ENCODE data around the gene CTNND2.

Gene CTNND2

DNA sequence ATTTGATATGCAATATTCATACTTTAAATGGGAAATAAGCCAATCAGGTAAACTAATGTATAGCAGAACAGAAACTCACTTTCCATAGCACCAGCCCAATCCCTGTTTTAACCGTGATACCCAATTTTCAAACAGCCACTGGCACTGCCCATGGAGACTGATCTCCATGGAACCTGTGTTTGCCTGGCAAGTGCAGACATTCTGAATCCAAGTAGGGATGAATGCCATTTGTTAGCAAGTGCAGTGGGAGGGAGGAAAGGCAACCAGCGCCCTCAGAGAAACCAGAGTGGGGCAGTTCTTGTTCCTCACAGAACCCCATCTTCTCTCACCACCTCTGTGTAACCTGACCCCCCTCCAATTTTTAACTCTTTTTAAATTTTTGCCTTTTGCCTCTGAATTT, 229.1 kb downstream of the CTNND2 start:
- DNase-seq (ENCODE audit: low read depth) = no peak
- H3K4me3 ChIP-seq (ENCODE audit: low read depth, low read length) = no peak overlapping the region
- TF ChIP-seq, protein P1, sequence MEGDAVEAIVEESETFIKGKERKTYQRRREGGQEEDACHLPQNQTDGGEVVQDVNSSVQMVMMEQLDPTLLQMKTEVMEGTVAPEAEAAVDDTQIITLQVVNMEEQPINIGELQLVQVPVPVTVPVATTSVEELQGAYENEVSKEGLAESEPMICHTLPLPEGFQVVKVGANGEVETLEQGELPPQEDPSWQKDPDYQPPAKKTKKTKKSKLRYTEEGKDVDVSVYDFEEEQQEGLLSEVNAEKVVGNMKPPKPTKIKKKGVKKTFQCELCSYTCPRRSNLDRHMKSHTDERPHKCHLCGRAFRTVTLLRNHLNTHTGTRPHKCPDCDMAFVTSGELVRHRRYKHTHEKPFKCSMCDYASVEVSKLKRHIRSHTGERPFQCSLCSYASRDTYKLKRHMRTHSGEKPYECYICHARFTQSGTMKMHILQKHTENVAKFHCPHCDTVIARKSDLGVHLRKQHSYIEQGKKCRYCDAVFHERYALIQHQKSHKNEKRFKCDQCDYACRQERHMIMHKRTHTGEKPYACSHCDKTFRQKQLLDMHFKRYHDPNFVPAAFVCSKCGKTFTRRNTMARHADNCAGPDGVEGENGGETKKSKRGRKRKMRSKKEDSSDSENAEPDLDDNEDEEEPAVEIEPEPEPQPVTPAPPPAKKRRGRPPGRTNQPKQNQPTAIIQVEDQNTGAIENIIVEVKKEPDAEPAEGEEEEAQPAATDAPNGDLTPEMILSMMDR (conservative IDR thresholded peaks at IDR 0.05; ENCODE audit: low read depth, low read length) = no peak

DNA sequence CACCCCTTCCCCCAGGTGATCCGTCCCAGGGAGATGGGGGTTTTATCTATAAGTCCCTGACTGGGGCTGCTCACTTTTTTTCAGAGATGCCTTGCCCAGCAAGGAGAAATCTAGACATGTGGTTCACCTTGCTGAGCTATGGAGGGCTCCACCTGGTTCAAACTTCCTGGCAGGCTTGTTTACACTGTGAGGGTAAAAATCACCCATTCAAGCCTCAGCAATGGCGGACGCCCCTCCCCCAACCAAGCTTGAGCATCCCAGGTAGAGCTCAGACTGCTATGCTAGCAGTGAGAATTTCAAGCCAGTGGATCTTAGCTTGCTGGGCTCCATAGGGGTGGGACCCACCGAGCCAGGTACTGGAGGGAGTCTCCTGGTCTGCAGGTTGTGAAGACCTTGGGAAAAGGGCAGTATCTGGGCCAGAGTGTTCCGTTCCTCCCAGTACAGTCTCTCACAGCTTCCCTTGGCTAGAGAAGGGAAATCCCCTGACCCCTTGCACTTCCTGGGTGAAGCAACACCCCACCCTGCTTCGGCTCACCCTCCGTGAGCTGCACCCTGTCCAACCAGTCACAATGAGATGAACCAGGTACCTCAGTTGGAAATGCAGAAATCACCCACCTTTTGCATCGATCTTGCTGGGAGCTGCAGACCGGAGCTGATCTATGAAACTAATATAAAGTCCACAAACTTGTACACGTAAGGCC, 231.7 kb downstream of the CTNND2 start:
- TF ChIP-seq, protein P1 (conservative IDR thresholded peaks at IDR 0.05; ENCODE audit: low read depth, low read length) = no peak
- no peak overlapping the region for H3K4me3 ChIP-seq (ENCODE audit: low read depth, low read length)
- DNase-seq (ENCODE audit: low read depth) = no peak

DNA sequence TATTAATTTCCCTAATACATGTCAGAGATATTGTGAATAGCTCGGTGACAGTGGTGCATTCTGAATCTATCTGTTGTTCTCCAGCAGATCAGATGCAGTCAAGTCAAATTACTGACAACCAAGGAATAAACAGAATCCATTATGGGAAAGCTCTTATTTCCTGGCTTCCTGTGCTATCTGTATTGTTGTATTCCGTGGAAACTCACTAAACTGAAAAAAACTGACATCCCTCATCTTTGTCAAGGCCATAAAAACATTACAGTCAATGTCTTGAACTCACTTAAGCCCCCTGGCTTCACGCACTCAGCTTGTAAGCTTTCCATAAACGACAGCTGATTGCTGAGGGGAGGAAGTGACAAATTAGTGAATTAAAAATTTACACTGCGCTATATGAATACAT, 245.9 kb downstream of the CTNND2 start:
- no peak for DNase-seq (ENCODE audit: low read depth)
- TF ChIP-seq, protein P1 (conservative IDR thresholded peaks at IDR 0.05; ENCODE audit: low read depth, low read length) = no peak
- H3K4me3 ChIP-seq (ENCODE audit: low read depth, low read length) = no peak overlapping the region

DNA sequence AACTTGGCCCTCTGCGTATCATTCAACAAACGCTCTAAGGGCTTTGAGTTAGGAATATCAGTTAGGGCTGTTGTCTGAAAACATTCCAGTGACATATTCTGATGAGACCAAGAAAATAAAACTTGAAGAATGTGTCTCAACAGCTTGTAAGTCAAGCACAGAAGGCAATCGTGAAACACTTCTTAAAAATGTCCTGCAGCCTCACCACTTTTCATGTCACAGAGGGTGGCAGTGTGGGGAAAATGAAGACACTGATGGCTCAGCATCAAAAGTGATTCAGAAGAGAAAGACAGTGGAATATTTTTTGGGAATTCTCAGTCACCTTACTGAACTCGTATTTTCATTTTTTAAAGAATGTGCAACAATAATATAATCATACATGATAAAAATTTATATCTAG, 247.3 kb downstream of the CTNND2 start:
- TF ChIP-seq, protein P1 (conservative IDR thresholded peaks at IDR 0.05; ENCODE audit: low read depth, low read length) = no peak
- no peak overlapping the region for H3K4me3 ChIP-seq (ENCODE audit: low read depth, low read length)
- no peak for DNase-seq (ENCODE audit: low read depth)

DNA sequence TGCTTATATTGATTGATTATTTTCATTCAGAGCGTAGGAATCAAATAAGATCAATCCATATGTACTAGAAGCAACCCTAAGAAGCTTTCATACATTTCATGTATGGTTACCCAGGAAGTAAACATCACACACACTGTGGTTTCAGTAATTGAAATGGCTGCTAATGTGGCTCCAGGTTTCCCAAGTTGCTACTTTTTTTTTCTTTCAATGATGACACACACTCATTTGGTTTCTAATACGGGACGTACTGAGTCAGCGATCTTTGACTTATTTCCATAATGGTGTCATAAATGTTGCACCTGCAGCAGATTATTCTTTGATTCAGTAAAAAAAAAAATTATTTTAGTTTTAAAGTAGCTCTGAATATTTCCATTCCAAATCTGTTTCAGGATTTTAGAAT, 248.6 kb downstream of the CTNND2 start:
- no peak overlapping the region for H3K4me3 ChIP-seq (ENCODE audit: low read depth, low read length)
- TF ChIP-seq, protein P1 (conservative IDR thresholded peaks at IDR 0.05; ENCODE audit: low read depth, low read length) = no peak
- DNase-seq (ENCODE audit: low read depth) = no peak

DNA sequence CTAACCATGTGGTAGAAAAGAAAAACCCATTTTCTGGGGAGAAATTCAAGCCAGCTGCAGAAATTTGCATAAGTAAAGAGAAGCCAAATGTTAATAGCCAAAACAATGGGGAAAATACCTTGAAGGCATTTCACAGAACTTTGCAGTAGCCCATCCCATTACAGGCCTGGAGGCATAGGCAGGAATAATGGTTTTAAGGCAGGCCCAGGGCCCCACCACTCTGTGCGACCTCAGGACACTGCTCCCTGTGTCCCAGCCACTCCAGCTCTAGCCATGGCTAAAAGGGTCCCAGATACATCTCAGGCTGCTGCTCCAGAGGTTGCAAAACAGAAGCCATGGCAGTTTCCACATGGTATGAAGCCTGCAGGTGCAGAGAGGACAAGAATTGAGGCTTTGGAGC, 253.3 kb downstream of the CTNND2 start:
- DNase-seq (ENCODE audit: low read depth) = no peak
- TF ChIP-seq, protein P1 (conservative IDR thresholded peaks at IDR 0.05; ENCODE audit: low read depth, low read length) = no peak
- H3K4me3 ChIP-seq (ENCODE audit: low read depth, low read length) = no peak overlapping the region

DNA sequence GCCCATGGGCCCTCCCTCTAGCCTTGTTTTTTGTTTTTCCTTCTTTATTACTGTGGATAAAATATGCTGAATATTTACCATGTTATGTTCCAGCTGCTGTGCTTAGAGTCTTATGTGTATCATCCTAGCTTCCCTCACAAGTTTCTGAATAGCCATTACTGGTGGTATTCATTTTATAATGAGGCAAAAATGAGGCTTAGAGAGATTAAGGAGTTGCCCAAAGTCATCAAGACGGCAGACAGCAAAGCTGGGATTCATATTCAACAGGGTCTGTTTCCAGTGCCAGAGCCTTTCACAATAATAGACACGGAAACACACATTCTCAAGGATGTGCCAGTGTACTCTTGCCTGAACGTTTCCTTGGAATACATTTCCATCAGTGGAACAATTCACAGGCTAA, 258.1 kb downstream of the CTNND2 start:
- TF ChIP-seq, protein P1 (conservative IDR thresholded peaks at IDR 0.05; ENCODE audit: low read depth, low read length) = no peak
- no peak for DNase-seq (ENCODE audit: low read depth)
- H3K4me3 ChIP-seq (ENCODE audit: low read depth, low read length) = no peak overlapping the region
